Spleen (tissue), 7 donors: ENCODE results near the gene IFNA13.

Source experiments
- POLR2A ChIP-seq, 3 donors: fragments of 450-650 bp; IDR thresholded peaks; one replicate each; pipeline ENCODE4 v1.5.1; 2017; ENCODE audit warnings: antibody characterized with exemption in 3 of 3, mild to moderate bottlenecking in 1 of 3
- POLR2AphosphoS5 ChIP-seq, 3 donors: sonication (generic); formaldehyde crosslinking; IDR thresholded peaks; one replicate each; pipeline ENCODE4 v1.5.1; 2017; ENCODE audit warnings: antibody characterized with exemption in 3 of 3
- TF ChIP-seq, protein P1 (sequence below), 11 experiments: fragments of 200-600 bp in 7 of 11; fragments of 450-650 bp in 4 of 11; sonication (generic) in 4 of 11; IDR thresholded peaks in 8 of 11; conservative IDR thresholded peaks in 3 of 11; 1 replicate in 7 of 11; 2 replicates in 4 of 11; pipeline versions ENCODE4 v1.4.0 to v1.8.0; 2016 to 2021; ENCODE audit warnings: antibody characterized with exemption in 11 of 11, inconsistent platforms in 4 of 11, mild to moderate bottlenecking in 1 of 11
- donor health status: DM: no; HTN: no; CAD: no; lungs with moderate emphysema.
- donor health status: DM: no; HTN: no; CAD: no.
- donor health status: DM: no; HTN: no; CAD: no.

DNA sequence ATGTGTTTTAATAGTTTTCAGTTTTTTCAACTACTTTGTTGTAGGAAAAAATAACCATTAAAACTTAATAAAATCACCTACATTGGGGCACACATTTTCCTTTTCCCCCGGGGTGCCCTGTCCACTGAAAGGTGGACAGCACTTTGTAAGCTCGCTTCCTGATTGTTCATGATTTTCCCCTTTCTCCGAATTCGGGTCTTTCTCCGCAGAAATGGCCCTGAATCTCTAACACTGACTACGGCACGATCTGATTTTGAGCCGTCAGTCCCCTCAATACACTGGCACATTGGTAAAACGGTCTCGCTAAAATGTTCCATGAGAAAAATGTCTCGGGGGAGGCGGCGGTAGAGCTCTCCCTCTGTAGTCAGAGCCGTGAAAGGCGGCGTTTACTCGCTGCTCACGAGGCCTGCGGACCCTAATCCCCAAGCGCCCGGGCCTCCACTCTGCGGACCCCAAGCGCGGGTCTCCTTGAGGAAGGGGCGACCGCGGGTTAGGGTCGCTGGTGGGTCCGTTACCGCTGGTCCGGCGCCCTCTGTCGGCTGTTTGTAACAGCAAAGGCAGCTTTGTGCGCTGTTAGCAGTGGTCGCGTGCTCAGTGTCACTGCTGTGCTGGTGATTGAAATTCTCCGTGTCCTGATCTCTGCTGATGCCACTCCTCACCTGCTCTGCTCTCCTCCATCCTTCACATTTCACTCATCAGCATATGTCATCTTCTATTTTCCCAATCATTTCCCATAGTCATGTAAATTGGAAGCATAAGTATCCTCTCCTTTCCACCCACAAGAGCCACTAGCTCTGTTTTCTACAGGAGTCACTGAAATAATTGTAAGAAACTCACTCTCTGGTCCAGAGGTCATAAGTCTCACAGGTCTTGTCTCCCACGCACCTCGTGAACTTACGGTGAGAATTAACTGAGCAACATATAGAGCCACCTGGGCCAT is 28.2 kb upstream of the IFNA13 start:
- TF ChIP-seq POLR2A (IDR thresholded peaks at IDR 0.05) (no peak), POLR2AphosphoS5 (IDR thresholded peaks at IDR 0.05) (peak in 1 of 3 donors; percentile 48)
- TF ChIP-seq, protein P1, sequence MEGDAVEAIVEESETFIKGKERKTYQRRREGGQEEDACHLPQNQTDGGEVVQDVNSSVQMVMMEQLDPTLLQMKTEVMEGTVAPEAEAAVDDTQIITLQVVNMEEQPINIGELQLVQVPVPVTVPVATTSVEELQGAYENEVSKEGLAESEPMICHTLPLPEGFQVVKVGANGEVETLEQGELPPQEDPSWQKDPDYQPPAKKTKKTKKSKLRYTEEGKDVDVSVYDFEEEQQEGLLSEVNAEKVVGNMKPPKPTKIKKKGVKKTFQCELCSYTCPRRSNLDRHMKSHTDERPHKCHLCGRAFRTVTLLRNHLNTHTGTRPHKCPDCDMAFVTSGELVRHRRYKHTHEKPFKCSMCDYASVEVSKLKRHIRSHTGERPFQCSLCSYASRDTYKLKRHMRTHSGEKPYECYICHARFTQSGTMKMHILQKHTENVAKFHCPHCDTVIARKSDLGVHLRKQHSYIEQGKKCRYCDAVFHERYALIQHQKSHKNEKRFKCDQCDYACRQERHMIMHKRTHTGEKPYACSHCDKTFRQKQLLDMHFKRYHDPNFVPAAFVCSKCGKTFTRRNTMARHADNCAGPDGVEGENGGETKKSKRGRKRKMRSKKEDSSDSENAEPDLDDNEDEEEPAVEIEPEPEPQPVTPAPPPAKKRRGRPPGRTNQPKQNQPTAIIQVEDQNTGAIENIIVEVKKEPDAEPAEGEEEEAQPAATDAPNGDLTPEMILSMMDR (IDR thresholded peaks at IDR 0.05 in 8 of 11, conservative IDR thresholded peaks at IDR 0.05 in 3 of 11) = peak; percentile 22 to 80 (median 67)
